ENCODE measurements around the gene PHLDA2.

DNA sequence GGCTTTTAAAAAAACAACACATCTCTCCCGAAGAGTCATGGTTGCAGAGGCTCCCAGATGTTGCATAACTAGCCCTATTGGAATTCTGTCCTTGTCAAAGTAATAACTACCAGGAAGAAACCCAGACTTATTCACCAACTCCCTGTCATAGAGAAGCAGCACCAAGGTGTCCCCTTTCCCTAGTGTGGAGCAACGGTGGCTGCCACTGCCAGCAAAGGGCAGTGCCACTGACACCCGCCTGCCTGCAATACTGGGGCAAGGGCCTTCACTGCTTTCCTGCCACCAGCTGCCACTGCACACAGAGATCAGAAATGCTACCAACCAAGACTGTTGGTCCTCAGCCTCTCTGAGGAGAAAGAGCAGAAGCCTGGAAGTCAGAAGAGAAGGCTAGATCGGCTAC, 35.6 kb upstream of the PHLDA2 start:
- TF ChIP-seq, protein P1, sequence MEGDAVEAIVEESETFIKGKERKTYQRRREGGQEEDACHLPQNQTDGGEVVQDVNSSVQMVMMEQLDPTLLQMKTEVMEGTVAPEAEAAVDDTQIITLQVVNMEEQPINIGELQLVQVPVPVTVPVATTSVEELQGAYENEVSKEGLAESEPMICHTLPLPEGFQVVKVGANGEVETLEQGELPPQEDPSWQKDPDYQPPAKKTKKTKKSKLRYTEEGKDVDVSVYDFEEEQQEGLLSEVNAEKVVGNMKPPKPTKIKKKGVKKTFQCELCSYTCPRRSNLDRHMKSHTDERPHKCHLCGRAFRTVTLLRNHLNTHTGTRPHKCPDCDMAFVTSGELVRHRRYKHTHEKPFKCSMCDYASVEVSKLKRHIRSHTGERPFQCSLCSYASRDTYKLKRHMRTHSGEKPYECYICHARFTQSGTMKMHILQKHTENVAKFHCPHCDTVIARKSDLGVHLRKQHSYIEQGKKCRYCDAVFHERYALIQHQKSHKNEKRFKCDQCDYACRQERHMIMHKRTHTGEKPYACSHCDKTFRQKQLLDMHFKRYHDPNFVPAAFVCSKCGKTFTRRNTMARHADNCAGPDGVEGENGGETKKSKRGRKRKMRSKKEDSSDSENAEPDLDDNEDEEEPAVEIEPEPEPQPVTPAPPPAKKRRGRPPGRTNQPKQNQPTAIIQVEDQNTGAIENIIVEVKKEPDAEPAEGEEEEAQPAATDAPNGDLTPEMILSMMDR (optimal IDR thresholded peaks at IDR 0.05 in 1 of 3, IDR thresholded peaks at IDR 0.05 in 1 of 3, conservative IDR thresholded peaks at IDR 0.05 in 1 of 3; ENCODE audit: extremely low read depth in 1 of 3, insufficient read depth in 2 of 3, low read length in 3 of 3): no peak
- no peak for TF ChIP-seq EZH2 (IDR thresholded peaks at IDR 0.05; ENCODE audit: low read length)

All from keratinocyte (primary cell).